OCI-LY1 (cell line): ENCODE data around the gene IRF4.

Experiments used
- CTCF ChIP-seq: fragments of 200-600 bp; sonication (generic), shearing (Covaris generic); IDR thresholded peaks from 2 replicates; pipeline ENCODE4 v1.5.1; 2017; ENCODE audit warnings: mild to moderate bottlenecking, antibody characterized with exemption, low read length, moderate library complexity, mixed read lengths
- EZH2 ChIP-seq: fragments of 200-600 bp; sonication (generic), shearing (Covaris generic); IDR thresholded peaks from 2 replicates; pipeline ENCODE4 v1.8.0; 2017; ENCODE audit warnings: borderline replicate concordance, mixed run types, mild to moderate bottlenecking, antibody characterized with exemption, low read length, moderate library complexity, mixed read lengths

- TF ChIP-seq CTCF (no peak), EZH2 (no peak)
Measured at GRCh38 chr6:370555-370954, 21.0 kb upstream of the IRF4 start.
